MM.1S (cell line): ENCODE results near the gene OVOL2.

Source experiments
- CTCF ChIP-seq: fragments of 300-600 bp; sonication (generic); IDR thresholded peaks from 2 replicates; pipeline ENCODE4 v1.5.1; 2016; ENCODE audit warnings: antibody characterized with exemption, low read length, mixed read lengths
- EZH2phosphoT487 ChIP-seq: fragments of 300-600 bp; sonication (generic); IDR thresholded peaks from 2 replicates; pipeline ENCODE4 v1.6.1; 2018; ENCODE audit warnings: antibody characterized with exemption, low read length

- TF ChIP-seq EZH2phosphoT487 (no peak), CTCF (no peak)
These were observed 65.5 kb downstream of the OVOL2 start for GRCh38 chr20:17992224-17992637.
